Measurements from ENCODE around the gene SSTR3. TPM values are rescaled to one million over a fixed set of nuclear protein-coding genes. Genes with fewer than 3 reads are reported as not detected.

The SSTR3 gene
- total and polyA plus RNA-seq, 10 of the 15 experiments (the other 5 are each of a cell fraction or from before 2014, with no cell fraction given), result 0.03 to 4.5 (median 2.4) TPM

DNA sequence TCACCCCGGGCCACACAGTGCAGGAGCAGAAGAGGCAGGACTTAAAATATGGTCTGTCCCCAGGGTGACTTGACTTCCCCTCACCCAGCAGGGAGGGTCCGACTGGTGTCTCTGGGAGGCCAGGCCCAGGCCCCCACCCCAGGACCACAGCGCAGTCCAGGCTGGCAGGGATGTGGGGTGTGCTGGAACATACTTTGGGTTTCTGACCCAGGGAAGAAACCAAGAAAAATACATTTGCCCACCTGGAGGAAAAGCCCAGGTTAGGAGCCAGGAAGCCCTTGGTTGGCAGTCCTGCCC, 29.4 kb downstream of the SSTR3 start:
- no TSS peak for BruUV-seq (replicated peaks)
- no peaks in the 10 kb centered on the region for H3K79me2 ChIP-seq (ENCODE audit: control insufficient read depth, insufficient read depth, low read length)
- FAIRE-seq (no peak), DNase-seq (ENCODE audit: low read depth, low spot score) (no peak), ATAC-seq (no peak)
- no peaks in the 10 kb centered on the region for H3K9me3 ChIP-seq (replicated peaks; ENCODE audit: control insufficient read depth, insufficient read depth, low read length)
- 77% methylated on average over 3 of the region's 3 CpGs for WGBS (ENCODE audit: insufficient coverage, insufficient replicate concordance, low lambda C conversion rate, missing lambda C conversion rate)
- no peaks in the 10 kb centered on the region for H3K36me3 ChIP-seq (ENCODE audit: control insufficient read depth in 2 of 2, insufficient read depth in 2 of 2, low read length in 1 of 2)
- RAD21 ChIA-PET (ENCODE audit: unreplicated experiment), result interaction anchor here (1.1 to 1.5 kb wide), 4 partner anchors 20 to 137 kb away, joined by 3 to 6 read pairs (median 4); no protein-coding TSS in a partner anchor
- no peak overlapping the region for H3K27ac ChIP-seq (ENCODE audit: control insufficient read depth, insufficient read depth)
- POLR2A ChIA-PET, result interaction anchor here (1.8 kb wide), 1 partner anchor 11 kb away, joined by 5 read pairs; no protein-coding TSS in a partner anchor
- no peaks in the 10 kb centered on the region for H3K4me1 ChIP-seq (ENCODE audit: control insufficient read depth, insufficient read depth, low read length)
- H3K4me3 ChIP-seq, result no peak overlapping the region
- CTCF ChIA-PET, result interaction anchor here (1.1 to 1.7 kb wide), 3 partner anchors 15 to 31 kb away, joined by 3 to 7 read pairs (median 7); no protein-coding TSS in a partner anchor
- in situ Hi-C loops (cut with MboI), result no loop called here
- H3K9ac ChIP-seq (ENCODE audit: control insufficient read depth, insufficient read depth, low read length), result no peak overlapping the region
- no peak overlapping the region for H3K4me2 ChIP-seq (ENCODE audit: control insufficient read depth, insufficient read depth)
- H3K27me3 ChIP-seq (replicated peaks in 1 of 2; ENCODE audit: control insufficient read depth in 2 of 2, insufficient read depth in 2 of 2, low read length in 1 of 2), result no peaks in the 10 kb centered on the region; a peak in 1 of 4 replicates
- no peaks in the 10 kb centered on the region for H4K20me1 ChIP-seq (ENCODE audit: control insufficient read depth, insufficient read depth)
- TF ChIP-seq, protein P1, sequence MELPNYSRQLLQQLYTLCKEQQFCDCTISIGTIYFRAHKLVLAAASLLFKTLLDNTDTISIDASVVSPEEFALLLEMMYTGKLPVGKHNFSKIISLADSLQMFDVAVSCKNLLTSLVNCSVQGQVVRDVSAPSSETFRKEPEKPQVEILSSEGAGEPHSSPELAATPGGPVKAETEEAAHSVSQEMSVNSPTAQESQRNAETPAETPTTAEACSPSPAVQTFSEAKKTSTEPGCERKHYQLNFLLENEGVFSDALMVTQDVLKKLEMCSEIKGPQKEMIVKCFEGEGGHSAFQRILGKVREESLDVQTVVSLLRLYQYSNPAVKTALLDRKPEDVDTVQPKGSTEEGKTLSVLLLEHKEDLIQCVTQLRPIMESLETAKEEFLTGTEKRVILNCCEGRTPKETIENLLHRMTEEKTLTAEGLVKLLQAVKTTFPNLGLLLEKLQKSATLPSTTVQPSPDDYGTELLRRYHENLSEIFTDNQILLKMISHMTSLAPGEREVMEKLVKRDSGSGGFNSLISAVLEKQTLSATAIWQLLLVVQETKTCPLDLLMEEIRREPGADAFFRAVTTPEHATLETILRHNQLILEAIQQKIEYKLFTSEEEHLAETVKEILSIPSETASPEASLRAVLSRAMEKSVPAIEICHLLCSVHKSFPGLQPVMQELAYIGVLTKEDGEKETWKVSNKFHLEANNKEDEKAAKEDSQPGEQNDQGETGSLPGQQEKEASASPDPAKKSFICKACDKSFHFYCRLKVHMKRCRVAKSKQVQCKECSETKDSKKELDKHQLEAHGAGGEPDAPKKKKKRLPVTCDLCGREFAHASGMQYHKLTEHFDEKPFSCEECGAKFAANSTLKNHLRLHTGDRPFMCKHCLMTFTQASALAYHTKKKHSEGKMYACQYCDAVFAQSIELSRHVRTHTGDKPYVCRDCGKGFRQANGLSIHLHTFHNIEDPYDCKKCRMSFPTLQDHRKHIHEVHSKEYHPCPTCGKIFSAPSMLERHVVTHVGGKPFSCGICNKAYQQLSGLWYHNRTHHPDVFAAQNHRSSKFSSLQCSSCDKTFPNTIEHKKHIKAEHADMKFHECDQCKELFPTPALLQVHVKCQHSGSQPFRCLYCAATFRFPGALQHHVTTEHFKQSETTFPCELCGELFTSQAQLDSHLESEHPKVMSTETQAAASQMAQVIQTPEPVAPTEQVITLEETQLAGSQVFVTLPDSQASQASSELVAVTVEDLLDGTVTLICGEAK (IDR thresholded peaks at IDR 0.05; ENCODE audit: borderline replicate concordance), result no peak
- TF ChIP-seq PAX5 (IDR thresholded peaks at IDR 0.05; ENCODE audit: borderline replicate concordance, low read depth, low read length), result no peak
- TF ChIP-seq SUPT20H (IDR thresholded peaks at IDR 0.05; ENCODE audit: borderline replicate concordance, control insufficient read depth, low read depth, low read length), result no peak
- TF ChIP-seq NFYB (IDR thresholded peaks at IDR 0.05; ENCODE audit: insufficient read depth, low read depth, low read length), result no peak
- no peak overlapping the region for H2AFZ ChIP-seq (ENCODE audit: control insufficient read depth, low read depth, low read length)
- SMC1A ChIA-PET (ENCODE audit: uncharacterized antibody, unreplicated experiment), result interaction anchor here (1.5 to 1.7 kb wide), 2 partner anchors 10 to 17 kb away, joined by 5 to 7 read pairs; no protein-coding TSS in a partner anchor
- intact Hi-C loops (cut with micrococcal nuclease; ENCODE audit: unreplicated experiment), result no loop called here

Data from GM12878 (cell line).